ENCODE measurements around the gene MT3.
A peak's percentile ranks its signal among the peaks of the same experiment; 100 is the strongest.

MT3 gene

DNA sequence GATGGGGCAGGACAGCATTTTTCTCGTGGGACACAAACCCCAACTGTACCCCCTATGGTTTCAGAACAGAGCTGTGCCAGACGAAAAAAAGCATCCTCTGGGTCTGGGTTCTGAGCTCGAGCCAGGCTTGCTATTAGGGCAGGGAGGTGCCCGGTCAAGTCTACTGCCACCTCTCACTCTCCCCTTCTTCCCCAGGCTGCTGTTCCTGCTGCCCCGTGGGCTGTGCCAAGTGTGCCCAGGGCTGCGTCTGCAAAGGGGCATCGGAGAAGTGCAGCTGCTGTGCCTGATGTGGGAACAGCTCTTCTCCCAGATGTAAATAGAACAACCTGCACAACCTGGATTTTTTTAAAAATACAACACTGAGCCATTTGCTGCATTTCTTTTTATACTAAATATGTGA lies 37.4 kb downstream of the MT3 start:
- Mint-ChIP-seq H3K4me1 (ENCODE audit: low read depth) (peaks cover 31% of the 10 kb centered on the region), H3K9me3 (no peaks in the 10 kb centered on the region), H3K4me3 (peak overlapping the region; percentile 86), H3K36me3 (ENCODE audit: low read depth) (no peaks in the 10 kb centered on the region), H3K27ac (no peak overlapping the region), H3K27me3 (peaks cover 36% of the 10 kb centered on the region)

DNA sequence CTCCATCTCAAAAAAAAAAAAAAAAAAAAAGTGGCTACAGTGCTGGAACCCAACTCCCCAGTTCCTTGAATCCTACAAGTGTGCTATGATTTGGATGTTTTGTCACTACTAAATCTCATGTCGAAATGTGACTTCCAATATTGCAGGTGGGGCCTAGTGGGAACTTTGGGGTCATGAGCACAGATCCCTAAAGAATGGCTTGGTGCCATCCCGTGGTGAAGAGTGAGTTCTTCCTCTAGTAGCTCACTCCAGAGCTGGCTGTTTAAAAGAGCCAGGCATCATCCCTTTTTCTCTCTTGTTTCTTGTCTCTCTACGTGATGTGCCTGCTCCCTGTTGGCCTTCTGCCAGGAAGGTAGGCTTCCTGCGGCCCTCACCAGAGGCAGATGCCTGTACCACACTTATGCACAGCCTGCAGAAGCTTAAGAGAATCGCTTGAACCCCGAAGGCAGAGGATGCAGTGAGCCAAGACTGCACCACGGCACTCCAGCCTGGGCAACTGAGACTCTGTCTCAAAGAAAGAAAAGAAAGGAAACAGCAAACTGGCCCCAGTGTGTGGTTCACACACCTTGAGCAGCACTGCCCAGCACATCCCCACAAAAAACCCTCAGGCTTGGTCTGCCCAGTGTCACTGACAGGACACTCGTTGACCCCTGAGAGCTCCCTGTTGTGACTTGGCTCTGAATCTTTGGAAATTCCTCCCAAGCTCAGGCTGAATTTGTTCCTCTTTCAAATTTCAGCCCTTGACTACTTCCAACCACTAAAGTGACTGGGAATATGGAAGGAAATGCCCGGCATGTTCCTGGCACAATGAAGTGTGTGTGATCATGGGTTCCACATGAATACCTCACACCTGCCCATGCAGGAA lies 39.4 kb downstream of the MT3 start:
- Mint-ChIP-seq H3K27ac (no peak overlapping the region), H3K27me3 (peaks cover 53% of the 10 kb centered on the region), H3K36me3 (ENCODE audit: low read depth) (no peaks in the 10 kb centered on the region), H3K9me3 (no peaks in the 10 kb centered on the region), H3K4me3 (no peak overlapping the region), H3K4me1 (ENCODE audit: low read depth) (peaks cover 39% of the 10 kb centered on the region)

DNA sequence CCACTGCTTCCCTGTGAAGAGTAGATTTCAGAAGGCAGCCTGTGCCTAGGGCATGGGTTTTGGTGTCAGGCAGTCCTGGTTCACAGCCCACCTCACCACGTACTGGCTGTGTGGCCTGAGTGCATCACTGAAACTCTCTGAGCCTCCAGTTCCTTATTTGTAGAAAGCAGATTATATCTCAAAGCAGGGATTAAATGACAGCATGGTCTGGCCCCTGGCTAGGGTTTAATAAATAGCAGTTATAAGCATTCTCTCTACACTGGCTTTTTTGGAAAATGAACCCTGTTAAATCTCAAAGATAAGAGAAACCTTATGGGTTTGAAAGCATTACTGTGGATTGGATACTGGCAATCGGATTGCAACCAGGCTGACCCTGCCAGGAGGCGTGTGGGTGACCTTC lies 40.2 kb downstream of the MT3 start:
- Mint-ChIP-seq H3K27ac (no peak overlapping the region), H3K4me1 (ENCODE audit: low read depth) (peaks cover 35% of the 10 kb centered on the region), H3K4me3 (no peak overlapping the region), H3K9me3 (no peaks in the 10 kb centered on the region), H3K36me3 (ENCODE audit: low read depth) (no peaks in the 10 kb centered on the region), H3K27me3 (peaks cover 57% of the 10 kb centered on the region)

- Mint-ChIP-seq H3K9me3 (no peaks in the 10 kb centered on the region), H3K27ac (no peak overlapping the region), H3K4me1 (ENCODE audit: low read depth) (peaks cover 36% of the 10 kb centered on the region), H3K27me3 (peaks cover 59% of the 10 kb centered on the region), H3K36me3 (ENCODE audit: low read depth) (no peaks in the 10 kb centered on the region), H3K4me3 (no peak overlapping the region)
Observed at GRCh38 chr16:56630134-56630533, 40.8 kb downstream of the MT3 start.

DNA sequence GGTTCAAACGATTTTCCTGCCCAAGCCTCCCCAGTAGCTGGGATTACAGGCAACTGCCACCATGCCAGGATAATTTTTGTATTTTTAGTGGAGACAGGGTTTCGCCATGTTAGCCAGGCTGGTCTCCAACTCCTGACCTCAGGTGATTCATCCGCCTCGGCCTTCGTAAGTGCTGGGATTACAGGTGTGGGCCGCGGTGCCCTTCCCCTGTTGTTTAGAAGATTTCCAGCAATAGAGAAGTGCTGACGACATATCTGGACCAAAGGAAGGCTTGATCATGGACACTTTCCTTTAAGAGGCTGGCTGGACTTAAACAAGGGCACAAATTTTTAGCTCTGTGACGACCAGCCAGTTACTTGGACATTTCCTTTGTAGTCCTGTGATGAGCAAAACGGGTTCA lies 41.9 kb downstream of the MT3 start:
- H3K4me1 Mint-ChIP-seq (ENCODE audit: low read depth): peaks cover 33% of the 10 kb centered on the region
- H3K27ac Mint-ChIP-seq: no peak overlapping the region

GRCh38 chr16:56631832-56632155 lies 42.5 kb downstream of the MT3 start:
- H3K36me3 Mint-ChIP-seq (ENCODE audit: low read depth): no peaks in the 10 kb centered on the region
- peak overlapping the region; percentile 68 for H3K4me3 Mint-ChIP-seq
- peaks cover 64% of the 10 kb centered on the region for H3K27me3 Mint-ChIP-seq
- H3K9me3 Mint-ChIP-seq: no peaks in the 10 kb centered on the region
- no peak overlapping the region for H3K27ac Mint-ChIP-seq
- peaks cover 28% of the 10 kb centered on the region for H3K4me1 Mint-ChIP-seq (ENCODE audit: low read depth)

More for the DNA sequence above, 41.9 kb downstream of the MT3 start:
- no peaks in the 10 kb centered on the region for H3K36me3 Mint-ChIP-seq (ENCODE audit: low read depth)
- no peaks in the 10 kb centered on the region for H3K9me3 Mint-ChIP-seq
- no peak overlapping the region for H3K4me3 Mint-ChIP-seq
- peaks cover 62% of the 10 kb centered on the region for H3K27me3 Mint-ChIP-seq

DNA sequence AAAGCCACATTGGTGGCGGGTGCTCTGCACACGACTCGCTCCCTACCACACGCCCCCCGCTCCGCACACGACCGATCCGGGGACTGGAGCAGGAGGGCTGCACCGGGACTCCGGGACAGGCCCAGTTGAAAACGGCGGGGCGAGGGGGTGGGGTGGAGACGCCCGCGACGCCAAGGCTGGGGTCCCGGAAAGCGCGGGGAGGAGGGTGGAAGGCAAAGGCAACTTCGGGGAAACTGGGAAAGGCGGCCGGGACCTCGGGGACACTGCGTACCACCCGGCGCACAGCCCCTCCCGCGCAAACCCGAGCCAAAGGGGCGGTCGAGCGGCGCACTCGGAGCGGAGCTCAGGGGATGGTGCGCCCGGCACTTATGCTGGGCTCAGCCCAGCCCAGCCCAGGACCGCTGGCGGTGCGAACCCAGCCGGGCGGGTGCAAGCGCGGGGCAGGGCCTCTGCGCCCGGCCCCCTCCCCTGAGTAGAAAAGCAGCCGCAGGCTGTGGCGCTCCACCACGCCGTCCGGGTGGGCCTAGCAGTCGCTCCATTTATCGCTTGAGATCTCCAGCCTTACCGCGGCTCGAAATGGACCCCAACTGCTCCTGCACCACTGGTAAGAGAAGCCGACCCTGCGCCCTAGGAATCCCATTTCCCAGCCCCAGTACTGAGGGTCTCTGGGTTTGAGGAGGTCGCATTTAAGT lies 43.0 kb downstream of the MT3 start, which contains the start of gene MT1M:
MT1M (plus strand) TSS at position 504 of the 692 bp plus-strand sequence; CDS start at position 577, 73 bp downstream.
- no peaks in the 10 kb centered on the region for H3K36me3 Mint-ChIP-seq (ENCODE audit: low read depth)
- H3K9me3 Mint-ChIP-seq: no peaks in the 10 kb centered on the region
- H3K27me3 Mint-ChIP-seq: peaks cover 64% of the 10 kb centered on the region
- peaks cover 28% of the 10 kb centered on the region for H3K4me1 Mint-ChIP-seq (ENCODE audit: low read depth)
- peak within 1 kb of the TSS; percentile 68 for H3K4me3 Mint-ChIP-seq
- H3K27ac Mint-ChIP-seq: no peak within 1 kb of the TSS

GRCh38 chr16:56632848-56633365 lies 43.6 kb downstream of the MT3 start:
- Mint-ChIP-seq H3K27ac (no peak overlapping the region), H3K4me1 (ENCODE audit: low read depth) (peaks cover 31% of the 10 kb centered on the region), H3K27me3 (peaks cover 70% of the 10 kb centered on the region), H3K9me3 (no peaks in the 10 kb centered on the region), H3K4me3 (peak overlapping the region; percentile 20), H3K36me3 (ENCODE audit: low read depth) (no peaks in the 10 kb centered on the region)

DNA sequence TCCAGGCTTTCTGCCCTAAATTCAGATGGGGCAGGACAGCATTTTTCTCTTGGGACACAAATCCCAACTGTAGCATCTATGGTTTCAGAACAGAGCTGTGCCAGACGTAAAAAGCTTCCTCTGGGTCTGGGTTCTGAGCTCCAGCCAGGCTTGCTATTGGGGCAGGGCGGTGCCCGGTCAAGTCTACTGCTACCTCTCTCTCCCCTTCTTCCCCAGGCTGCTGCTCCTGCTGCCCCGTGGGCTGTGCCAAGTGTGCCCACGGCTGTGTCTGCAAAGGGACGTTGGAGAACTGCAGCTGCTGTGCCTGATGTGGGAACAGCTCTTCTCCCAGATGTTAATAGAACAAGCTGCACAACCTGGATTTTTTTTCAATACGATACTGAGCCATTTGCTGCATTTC lies 44.2 kb downstream of the MT3 start:
- H3K4me1 Mint-ChIP-seq (ENCODE audit: low read depth): peaks cover 34% of the 10 kb centered on the region
- no peaks in the 10 kb centered on the region for H3K36me3 Mint-ChIP-seq (ENCODE audit: low read depth)
- H3K9me3 Mint-ChIP-seq: no peaks in the 10 kb centered on the region
- no peak overlapping the region for H3K4me3 Mint-ChIP-seq
- peaks cover 74% of the 10 kb centered on the region for H3K27me3 Mint-ChIP-seq
- H3K27ac Mint-ChIP-seq: no peak overlapping the region

DNA sequence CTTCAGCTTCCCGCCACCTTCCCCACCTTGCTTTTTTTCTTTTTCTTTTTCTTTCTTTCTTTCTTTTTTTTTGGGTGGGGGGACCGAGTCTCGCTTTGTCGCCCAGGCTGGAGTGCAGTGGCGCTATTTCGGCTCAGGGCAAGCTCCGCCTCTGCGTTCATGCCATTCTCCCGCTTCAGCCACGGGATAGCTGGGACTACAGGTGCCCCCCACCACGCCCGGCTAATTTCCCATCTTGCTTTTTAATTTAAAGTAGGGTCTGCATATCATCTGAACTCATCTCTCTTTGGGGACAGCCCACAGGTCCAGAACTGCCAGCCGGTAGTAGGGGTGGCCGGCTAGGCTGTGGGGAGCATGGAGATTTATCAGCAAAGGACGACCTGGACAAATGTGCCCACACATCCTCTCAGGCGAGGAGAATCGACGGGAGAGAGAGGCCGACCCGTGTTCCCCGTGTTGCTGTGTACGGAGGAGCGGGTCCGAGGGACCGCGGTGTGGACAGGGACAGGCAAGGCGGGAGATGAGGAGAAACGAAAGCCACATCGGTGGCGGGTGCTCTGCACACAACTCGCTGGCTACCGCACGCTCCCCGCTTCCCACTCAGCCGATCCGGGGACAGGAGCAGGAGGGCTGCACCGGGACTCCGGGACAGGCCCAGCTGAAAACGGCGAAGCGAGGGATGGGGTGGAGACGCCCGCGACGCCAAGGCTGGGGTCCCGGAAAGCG lies 45.5 kb downstream of the MT3 start:
- Mint-ChIP-seq H3K27me3 (peaks cover 87% of the 10 kb centered on the region), H3K4me3 (peak overlapping the region; percentile 70), H3K36me3 (ENCODE audit: low read depth) (no peaks in the 10 kb centered on the region), H3K9me3 (no peaks in the 10 kb centered on the region), H3K4me1 (ENCODE audit: low read depth) (peaks cover 32% of the 10 kb centered on the region), H3K27ac (no peak overlapping the region)

DNA sequence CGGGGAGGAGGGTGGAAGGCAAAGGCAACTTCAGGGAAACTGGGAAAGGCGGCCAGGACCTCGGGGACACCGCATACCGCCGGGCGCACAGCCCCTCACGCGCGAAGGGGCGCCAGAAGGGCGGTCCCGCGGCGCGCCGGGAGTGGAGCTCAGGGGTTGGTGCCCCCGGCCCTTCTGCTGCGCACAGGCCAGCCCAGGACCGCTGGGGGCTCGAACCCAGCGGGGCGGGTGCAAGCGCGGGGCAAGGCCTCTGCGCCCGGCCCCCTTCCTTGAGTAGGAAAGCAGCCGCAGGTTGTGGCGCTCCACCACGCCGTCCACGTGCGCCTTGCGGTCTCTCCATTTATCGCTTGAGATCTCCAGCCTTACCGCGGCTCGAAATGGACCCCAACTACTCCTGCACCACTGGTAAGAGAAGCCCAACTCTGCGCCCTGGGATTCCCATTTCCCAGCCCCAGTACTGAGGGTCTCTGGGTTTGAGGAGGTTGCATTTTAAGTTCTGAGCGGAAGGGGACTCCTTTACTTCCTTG lies 46.2 kb downstream of the MT3 start:
- no peak overlapping the region for H3K27ac Mint-ChIP-seq
- H3K4me3 Mint-ChIP-seq: peak overlapping the region; percentile 43
- H3K4me1 Mint-ChIP-seq (ENCODE audit: low read depth): peaks cover 27% of the 10 kb centered on the region
- no peaks in the 10 kb centered on the region for H3K9me3 Mint-ChIP-seq
- H3K27me3 Mint-ChIP-seq: peaks cover 89% of the 10 kb centered on the region
- H3K36me3 Mint-ChIP-seq (ENCODE audit: low read depth): no peaks in the 10 kb centered on the region

- peaks cover 86% of the 10 kb centered on the region for H3K27me3 Mint-ChIP-seq
- no peak overlapping the region for H3K4me3 Mint-ChIP-seq
- H3K27ac Mint-ChIP-seq: no peak overlapping the region
- peaks cover 23% of the 10 kb centered on the region for H3K4me1 Mint-ChIP-seq (ENCODE audit: low read depth)
- no peaks in the 10 kb centered on the region for H3K9me3 Mint-ChIP-seq
- no peaks in the 10 kb centered on the region for H3K36me3 Mint-ChIP-seq (ENCODE audit: low read depth)
Observed at GRCh38 chr16:56636616-56637413, 47.5 kb downstream of the MT3 start.

DNA sequence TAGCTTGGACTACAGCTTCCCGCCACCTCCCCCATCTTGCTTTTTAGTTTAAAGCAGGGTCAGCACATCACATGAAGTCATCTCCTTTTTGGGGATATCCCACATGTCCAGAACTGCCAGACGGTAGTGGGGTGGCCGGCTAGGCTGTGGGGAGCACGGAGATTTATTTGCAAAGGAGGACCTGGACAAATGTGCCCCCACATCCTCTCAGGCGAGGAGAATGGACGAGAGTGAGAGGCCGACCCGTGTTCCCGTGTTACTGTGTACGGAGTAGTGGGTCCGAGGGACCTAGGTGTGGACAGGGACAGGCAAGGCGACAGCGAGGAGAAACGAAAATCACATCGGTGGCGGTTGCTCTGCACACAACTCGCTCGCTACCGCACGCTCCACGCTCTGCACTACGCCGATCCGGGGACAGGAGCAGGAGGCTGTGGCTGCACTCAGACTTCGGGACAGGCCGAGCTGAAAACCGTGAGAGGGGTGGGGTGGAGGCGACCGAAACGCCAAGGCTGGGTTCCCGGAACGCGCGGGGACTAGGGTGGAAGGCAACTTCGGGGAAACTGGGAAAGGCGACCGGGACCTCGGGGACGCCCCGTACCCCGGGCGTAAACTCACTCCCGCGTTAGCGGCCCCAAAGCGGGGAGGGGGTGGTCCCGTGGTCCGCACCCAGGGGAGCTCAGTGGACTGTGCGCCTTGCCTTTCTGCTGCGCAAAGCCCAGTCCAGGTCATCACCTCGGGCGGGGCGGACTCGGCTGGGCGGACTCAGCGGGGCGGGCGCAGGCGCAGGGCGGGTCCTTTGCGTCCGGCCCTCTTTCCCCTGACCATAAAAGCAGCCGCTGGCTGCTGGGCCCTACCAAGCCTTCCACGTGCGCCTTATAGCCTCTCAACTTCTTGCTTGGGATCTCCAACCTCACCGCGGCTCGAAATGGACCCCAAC lies 48.8 kb downstream of the MT3 start, which contains the start of gene MT1A:
MT1A (plus strand) TSS at position 853 of the 937 bp plus-strand sequence; CDS start at position 926, 73 bp downstream.
- Mint-ChIP-seq H3K4me1 (ENCODE audit: low read depth) (peaks cover 25% of the 10 kb centered on the region), H3K4me3 (peak within 1 kb of the TSS; percentile 68), H3K9me3 (no peaks in the 10 kb centered on the region), H3K27me3 (peaks cover 86% of the 10 kb centered on the region), H3K36me3 (ENCODE audit: low read depth) (no peaks in the 10 kb centered on the region), H3K27ac (no peak within 1 kb of the TSS)

Measured in stimulated activated naive CD8-positive, alpha-beta T cell treated with anti-CD3 and anti-CD28 coated beads, Interleukin-15, Interleukin-2, amounts not matched to agents 100 ng/mL and 50 ng/mL, for 24 hours (primary cell).